Measurements from ENCODE around the gene TCF15. TPM values are rescaled to one million over a fixed set of nuclear protein-coding genes. Genes with fewer than 3 reads are reported as not detected.

The TCF15 gene
- total RNA-seq, 2 experiments from 2014 or later, result not detected

DNA sequence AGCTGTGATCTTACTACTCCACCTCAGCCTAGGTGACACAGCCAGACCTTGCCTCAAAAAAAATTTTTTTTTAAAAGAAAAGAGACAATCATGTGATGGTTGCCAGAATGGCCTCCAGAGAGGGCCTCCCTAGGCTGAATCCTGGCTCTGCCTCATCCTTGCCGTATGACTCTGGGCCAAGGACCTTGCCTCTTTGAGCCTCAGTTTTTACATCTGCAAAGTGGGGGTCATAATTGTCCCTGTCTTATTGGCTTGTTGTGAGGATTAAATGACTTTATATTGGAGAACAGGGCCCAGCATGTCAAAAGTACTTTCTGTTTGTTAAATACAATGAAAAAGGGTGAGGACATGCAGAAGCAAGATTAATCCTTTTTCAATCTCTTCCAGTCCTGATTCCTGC, 28.5 kb upstream of the TCF15 start:
- ATAC-seq (no peak), DNase-seq (no peak)
- H3K27ac Mint-ChIP-seq, result no peak overlapping the region
- H3K9me3 Mint-ChIP-seq (ENCODE audit: insufficient read depth), result no peaks in the 10 kb centered on the region
- peaks cover 2% of the 10 kb centered on the region for H3K4me1 Mint-ChIP-seq (ENCODE audit: low read depth)
- H3K27me3 Mint-ChIP-seq (ENCODE audit: low read depth), result peaks cover 26% of the 10 kb centered on the region
- no peak overlapping the region for H3K4me3 Mint-ChIP-seq
- ChIA-PET CTCF (interaction anchor here (0.7 kb wide), 1 partner anchor 340 kb away, joined by 3 read pairs; no protein-coding TSS in a partner anchor), POLR2A (no interaction called here)
- H3K36me3 Mint-ChIP-seq (ENCODE audit: low read depth), result no peaks in the 10 kb centered on the region

DNA sequence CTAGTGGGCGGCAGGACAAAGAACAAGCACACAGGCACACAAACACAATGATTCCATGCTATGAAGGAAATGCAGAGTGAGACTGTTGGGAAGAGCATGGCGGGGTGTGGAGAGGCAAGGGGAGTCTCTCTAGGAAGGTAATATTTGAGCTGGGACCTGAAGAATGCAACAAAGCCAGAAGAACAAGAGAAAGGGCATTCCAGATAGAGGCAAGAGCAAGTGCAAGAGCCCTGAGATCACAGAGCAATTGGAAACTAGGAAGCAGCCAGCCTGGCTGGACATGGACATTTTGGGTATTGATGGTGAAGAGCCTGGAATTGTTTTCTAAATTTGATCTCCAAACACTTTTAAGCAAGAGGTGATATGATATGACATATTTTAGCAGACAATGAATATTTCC, 27.4 kb upstream of the TCF15 start:
- DNase-seq (no peak), ATAC-seq (no peak)
- ChIA-PET POLR2A (no interaction called here), CTCF (no interaction called here)
- H3K27me3 Mint-ChIP-seq (ENCODE audit: low read depth), result peaks cover 16% of the 10 kb centered on the region
- H3K9me3 Mint-ChIP-seq (ENCODE audit: insufficient read depth), result no peaks in the 10 kb centered on the region
- no peaks in the 10 kb centered on the region for H3K36me3 Mint-ChIP-seq (ENCODE audit: low read depth)
- no peak overlapping the region for H3K4me3 Mint-ChIP-seq
- H3K4me1 Mint-ChIP-seq (ENCODE audit: low read depth), result peaks cover 2% of the 10 kb centered on the region
- H3K27ac Mint-ChIP-seq, result no peak overlapping the region

- Mint-ChIP-seq H3K27ac (no peak overlapping the region), H3K4me3 (no peak overlapping the region), H3K27me3 (ENCODE audit: low read depth) (peaks cover 10% of the 10 kb centered on the region), H3K9me3 (ENCODE audit: insufficient read depth) (no peaks in the 10 kb centered on the region), H3K36me3 (ENCODE audit: low read depth) (no peaks in the 10 kb centered on the region), H3K4me1 (ENCODE audit: low read depth) (no peaks in the 10 kb centered on the region)
- DNase-seq (no peak), ATAC-seq (no peak)
- POLR2A ChIA-PET, result no interaction called here
- CTCF ChIA-PET, result interaction anchor here (1.4 kb wide), 1 partner anchor 10 kb away, joined by 6 read pairs; no protein-coding TSS in a partner anchor
These were observed 25.8 kb upstream of the TCF15 start for GRCh38 chr20:635893-636338.

GRCh38 chr20:635028-635892, 25.2 kb upstream of the TCF15 start:
- Mint-ChIP-seq H3K4me1 (ENCODE audit: low read depth) (no peaks in the 10 kb centered on the region), H3K27ac (no peak overlapping the region), H3K27me3 (ENCODE audit: low read depth) (peaks cover 10% of the 10 kb centered on the region), H3K9me3 (ENCODE audit: insufficient read depth) (no peaks in the 10 kb centered on the region), H3K4me3 (no peak overlapping the region), H3K36me3 (ENCODE audit: low read depth) (no peaks in the 10 kb centered on the region)
- ATAC-seq, result no peak
- POLR2A ChIA-PET, result no interaction called here
- no peak for DNase-seq
- CTCF ChIA-PET, result interaction anchor here (1.4 kb wide), 1 partner anchor 11 kb away, joined by 6 read pairs; no protein-coding TSS in a partner anchor

DNA sequence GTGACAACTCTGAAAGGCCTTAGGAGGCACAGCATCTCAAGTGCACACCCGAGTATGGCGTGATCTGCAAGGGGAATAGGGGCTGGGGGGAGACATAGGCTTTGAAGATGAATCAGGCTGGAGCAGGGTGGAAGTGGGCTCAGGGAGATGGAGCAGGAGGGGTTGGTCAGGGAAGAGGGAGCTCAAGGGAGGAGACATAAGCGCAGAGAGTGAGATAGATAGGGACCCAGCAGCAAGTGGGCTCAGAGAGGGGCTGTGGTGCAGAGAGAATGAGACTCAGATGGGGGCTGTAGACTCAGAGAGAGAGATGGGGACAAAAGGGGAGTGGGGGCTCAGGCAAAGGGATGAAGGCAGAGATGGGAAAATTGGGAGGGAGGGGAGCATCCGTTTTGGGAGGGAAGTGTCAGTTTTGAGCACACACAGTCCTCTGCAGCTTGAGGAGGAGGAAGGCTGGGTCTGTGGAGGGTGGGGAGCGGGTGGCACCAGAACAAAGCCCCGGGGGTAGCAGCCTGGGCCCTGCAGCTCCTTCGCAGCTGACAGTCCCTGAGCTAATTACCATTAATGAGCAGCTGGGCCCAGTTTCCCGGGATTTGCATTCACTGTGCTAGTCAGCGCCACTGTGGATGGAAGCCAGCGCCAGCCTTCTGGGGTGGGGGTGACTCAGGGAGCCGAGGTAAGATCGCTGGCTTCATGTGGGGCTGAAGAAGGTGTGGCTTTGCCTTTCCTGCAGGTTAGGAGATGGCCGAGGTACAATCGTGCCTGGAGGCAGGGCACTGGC, 24.2 kb upstream of the TCF15 start:
- Mint-ChIP-seq H3K4me1 (ENCODE audit: low read depth) (no peaks in the 10 kb centered on the region), H3K36me3 (ENCODE audit: low read depth) (no peaks in the 10 kb centered on the region), H3K9me3 (ENCODE audit: insufficient read depth) (no peaks in the 10 kb centered on the region), H3K4me3 (no peak overlapping the region), H3K27me3 (ENCODE audit: low read depth) (peaks cover 6% of the 10 kb centered on the region), H3K27ac (no peak overlapping the region)
- CTCF ChIA-PET, result no interaction called here
- POLR2A ChIA-PET, result no interaction called here
- ATAC-seq (no peak), DNase-seq (no peak)

DNA sequence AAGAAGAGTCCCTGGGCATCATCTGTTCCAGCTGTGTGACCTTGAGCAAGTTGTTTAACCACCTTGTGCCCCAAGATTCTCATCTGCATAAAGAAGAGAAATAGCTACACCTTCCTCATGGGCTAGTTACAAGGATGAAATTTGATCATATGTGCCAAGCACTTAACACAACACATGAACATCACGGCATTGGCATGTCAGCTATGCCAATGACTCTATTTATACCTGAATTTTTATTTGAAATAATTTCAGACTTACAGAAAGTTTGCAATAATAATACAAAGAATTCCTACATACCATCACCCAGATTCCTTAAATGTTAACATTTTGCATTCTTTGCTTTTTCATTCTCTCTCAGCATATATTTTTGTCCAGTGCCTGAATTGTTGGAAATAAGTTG, 21.0 kb upstream of the TCF15 start:
- Mint-ChIP-seq H3K36me3 (ENCODE audit: low read depth) (no peaks in the 10 kb centered on the region), H3K27me3 (ENCODE audit: low read depth) (peaks cover 3% of the 10 kb centered on the region), H3K9me3 (ENCODE audit: insufficient read depth) (no peaks in the 10 kb centered on the region), H3K4me3 (no peak overlapping the region), H3K27ac (no peak overlapping the region), H3K4me1 (ENCODE audit: low read depth) (no peaks in the 10 kb centered on the region)
- POLR2A ChIA-PET, result no interaction called here
- ATAC-seq (no peak), DNase-seq (no peak)
- CTCF ChIA-PET, result interaction anchor here (1.3 kb wide), 1 partner anchor 15 kb away, joined by 6 read pairs; no protein-coding TSS in a partner anchor

DNA sequence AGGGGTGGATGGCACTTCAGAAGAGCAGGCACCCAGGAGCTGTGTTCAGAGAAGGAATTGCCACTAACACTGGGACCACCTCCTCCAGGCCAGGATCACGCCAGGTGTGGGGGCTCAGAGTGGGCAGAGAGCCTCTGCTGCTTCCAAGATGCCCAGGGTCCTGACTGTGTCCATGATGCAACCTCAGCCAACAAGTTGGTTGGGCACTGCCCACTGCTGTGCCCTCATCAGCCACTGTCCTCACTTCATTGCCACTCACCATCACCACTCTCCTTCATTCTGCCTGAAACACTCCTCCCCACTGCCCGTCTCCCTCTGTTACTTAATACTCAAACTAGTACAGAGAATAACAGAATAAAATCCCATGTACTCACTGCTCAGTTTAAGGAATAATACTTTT, 16.5 kb upstream of the TCF15 start:
- Mint-ChIP-seq H3K27me3 (ENCODE audit: low read depth) (peaks cover 10% of the 10 kb centered on the region), H3K36me3 (ENCODE audit: low read depth) (no peaks in the 10 kb centered on the region), H3K4me1 (ENCODE audit: low read depth) (no peaks in the 10 kb centered on the region), H3K27ac (no peak overlapping the region), H3K9me3 (ENCODE audit: insufficient read depth) (no peaks in the 10 kb centered on the region), H3K4me3 (no peak overlapping the region)
- ChIA-PET POLR2A (no interaction called here), CTCF (no interaction called here)
- ATAC-seq, result no peak
- DNase-seq, result no peak

- ChIA-PET POLR2A (no interaction called here), CTCF (no interaction called here)
- Mint-ChIP-seq H3K36me3 (ENCODE audit: low read depth) (no peaks in the 10 kb centered on the region), H3K4me1 (ENCODE audit: low read depth) (no peaks in the 10 kb centered on the region), H3K27me3 (ENCODE audit: low read depth) (peaks cover 10% of the 10 kb centered on the region), H3K4me3 (no peak overlapping the region), H3K9me3 (ENCODE audit: insufficient read depth) (no peaks in the 10 kb centered on the region), H3K27ac (no peak overlapping the region)
- DNase-seq (no peak), ATAC-seq (no peak)
These were observed 15.3 kb upstream of the TCF15 start for GRCh38 chr20:625360-625932.

- DNase-seq (no peak), ATAC-seq (no peak)
- no peaks in the 10 kb centered on the region for H3K36me3 Mint-ChIP-seq (ENCODE audit: low read depth)
- ChIA-PET CTCF (interaction anchor here (1.7 kb wide), 1 partner anchor 22 kb away, joined by 6 read pairs; no protein-coding TSS in a partner anchor), POLR2A (no interaction called here)
- no peaks in the 10 kb centered on the region for H3K4me1 Mint-ChIP-seq (ENCODE audit: low read depth)
- no peak overlapping the region for H3K27ac Mint-ChIP-seq
- peaks cover 18% of the 10 kb centered on the region for H3K27me3 Mint-ChIP-seq (ENCODE audit: low read depth)
- no peaks in the 10 kb centered on the region for H3K9me3 Mint-ChIP-seq (ENCODE audit: insufficient read depth)
- no peak overlapping the region for H3K4me3 Mint-ChIP-seq
These were observed 13.6 kb upstream of the TCF15 start for GRCh38 chr20:623704-624103.

DNA sequence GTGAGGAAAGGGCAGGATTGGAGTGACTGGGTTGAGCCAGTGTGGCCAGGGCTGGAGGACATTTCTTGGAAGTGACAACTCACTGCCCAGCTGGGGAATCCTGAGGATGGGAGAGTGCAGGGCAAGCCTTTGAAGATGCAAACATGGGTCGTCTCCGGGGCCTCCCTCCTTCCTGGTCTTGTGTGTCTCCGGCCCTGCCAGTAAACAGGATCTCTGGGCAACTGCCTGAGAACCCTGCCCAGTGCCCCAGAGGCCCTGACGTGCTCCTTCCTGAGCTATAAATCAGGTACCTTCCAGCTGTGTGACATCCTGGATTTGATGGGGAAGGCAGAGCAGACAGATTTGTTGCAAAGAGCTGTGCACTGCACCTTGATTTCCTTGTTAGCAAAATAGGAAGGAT, 12.9 kb upstream of the TCF15 start:
- ATAC-seq, result no peak
- no peak for DNase-seq
- H3K36me3 Mint-ChIP-seq (ENCODE audit: low read depth), result no peaks in the 10 kb centered on the region
- no peak overlapping the region for H3K27ac Mint-ChIP-seq
- no peaks in the 10 kb centered on the region for H3K4me1 Mint-ChIP-seq (ENCODE audit: low read depth)
- ChIA-PET POLR2A (no interaction called here), CTCF (interaction anchor here (1.7 kb wide), 1 partner anchor 22 kb away, joined by 6 read pairs; no protein-coding TSS in a partner anchor)
- peaks cover under 1% of the 10 kb centered on the region for H3K9me3 Mint-ChIP-seq (ENCODE audit: insufficient read depth)
- peaks cover 22% of the 10 kb centered on the region for H3K27me3 Mint-ChIP-seq (ENCODE audit: low read depth)
- H3K4me3 Mint-ChIP-seq, result no peak overlapping the region

- DNase-seq (no peak), ATAC-seq (no peak)
- Mint-ChIP-seq H3K4me3 (no peak overlapping the region), H3K27me3 (ENCODE audit: low read depth) (peaks cover 27% of the 10 kb centered on the region), H3K9me3 (ENCODE audit: insufficient read depth) (peaks cover 4% of the 10 kb centered on the region), H3K27ac (no peak overlapping the region), H3K36me3 (ENCODE audit: low read depth) (no peaks in the 10 kb centered on the region), H3K4me1 (ENCODE audit: low read depth) (no peaks in the 10 kb centered on the region)
- ChIA-PET CTCF (interaction anchor here (1.4 kb wide), 1 partner anchor 23 kb away, joined by 4 read pairs; no protein-coding TSS in a partner anchor), POLR2A (no interaction called here)
These were observed 12.1 kb upstream of the TCF15 start for GRCh38 chr20:622161-622560.
